GM19193 (cell line): ENCODE data around the gene RAD51B.

Experiments
- POLR2A ChIP-seq: IDR thresholded peaks from 4 replicates; pipeline ENCODE4 v1.6.1; 2011; ENCODE audit not compliant: insufficient read depth, insufficient read length; ENCODE audit errors: extremely low read depth

RAD51B gene

GRCh38 chr14:68424443-68425172 is 605.0 kb downstream of the RAD51B start:
- TF ChIP-seq POLR2A = no peak

DNA sequence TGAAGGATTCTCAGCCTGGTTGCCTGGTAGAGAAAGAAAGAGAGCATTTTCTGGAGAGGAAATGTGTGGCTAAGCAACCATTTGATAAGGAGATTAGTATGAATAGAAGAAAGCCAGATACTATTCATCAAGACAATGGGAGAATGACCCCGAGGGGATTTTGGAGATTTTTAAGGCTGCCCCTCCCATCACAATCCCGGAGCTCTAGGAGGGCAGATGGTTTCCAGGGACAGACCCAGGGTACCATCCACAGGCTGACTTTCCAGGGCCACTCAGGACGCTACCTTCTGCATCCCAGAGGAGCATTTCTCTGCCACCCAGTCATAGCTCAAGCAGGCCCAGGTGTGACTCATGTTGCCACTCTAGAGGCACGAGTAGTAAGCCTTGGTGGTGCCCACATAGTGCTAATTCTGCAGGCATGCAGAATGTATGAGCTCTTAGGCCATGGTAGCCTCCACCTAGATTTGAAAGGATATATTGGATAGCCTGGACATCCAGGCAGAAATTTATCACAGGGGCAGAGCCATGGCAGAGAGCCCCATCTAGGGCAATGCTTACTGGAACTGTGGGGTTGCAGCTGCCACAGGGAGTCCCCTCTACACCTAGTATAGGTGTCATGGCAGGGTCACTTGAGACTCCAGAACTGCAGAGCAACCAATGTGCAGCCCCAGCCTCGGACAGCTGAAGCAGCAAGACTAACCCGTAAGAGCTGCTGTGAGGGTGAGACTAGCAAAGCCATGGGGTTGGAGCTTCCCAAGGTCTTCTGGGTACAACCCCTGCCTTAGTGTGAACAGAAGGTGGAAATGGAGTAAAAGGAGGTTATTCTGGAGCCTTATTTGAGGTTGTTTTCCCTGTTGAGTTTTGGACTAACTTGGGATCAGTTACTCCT is 607.3 kb downstream of the RAD51B start:
- TF ChIP-seq POLR2A = no peak

DNA sequence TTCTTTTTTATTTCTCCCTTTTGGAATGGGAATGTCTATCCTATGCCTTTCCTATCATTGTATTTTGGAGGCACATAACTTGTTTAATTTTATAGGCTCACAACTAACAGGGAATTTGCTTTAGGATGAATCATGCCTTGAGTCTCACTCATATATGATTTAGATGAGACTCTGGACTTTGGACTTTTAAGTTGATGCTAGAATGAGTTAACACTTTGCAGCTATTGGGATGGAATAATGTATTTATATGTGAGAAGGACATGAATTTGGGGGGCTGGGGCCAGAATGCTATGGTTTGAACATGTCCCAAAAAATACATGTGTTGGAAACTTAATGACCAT is 607.9 kb downstream of the RAD51B start:
- TF ChIP-seq POLR2A = no peak

GRCh38 chr14:68439676-68440075 is 620.1 kb downstream of the RAD51B start:
- no peak for TF ChIP-seq POLR2A

GRCh38 chr14:68440820-68441219 is 621.2 kb downstream of the RAD51B start:
- no peak for TF ChIP-seq POLR2A

GRCh38 chr14:68441542-68441941 is 622.0 kb downstream of the RAD51B start:
- no peak for TF ChIP-seq POLR2A

GRCh38 chr14:68442828-68443629 is 623.5 kb downstream of the RAD51B start:
- no peak for TF ChIP-seq POLR2A

GRCh38 chr14:68444449-68445168 is 625.0 kb downstream of the RAD51B start:
- no peak for TF ChIP-seq POLR2A

DNA sequence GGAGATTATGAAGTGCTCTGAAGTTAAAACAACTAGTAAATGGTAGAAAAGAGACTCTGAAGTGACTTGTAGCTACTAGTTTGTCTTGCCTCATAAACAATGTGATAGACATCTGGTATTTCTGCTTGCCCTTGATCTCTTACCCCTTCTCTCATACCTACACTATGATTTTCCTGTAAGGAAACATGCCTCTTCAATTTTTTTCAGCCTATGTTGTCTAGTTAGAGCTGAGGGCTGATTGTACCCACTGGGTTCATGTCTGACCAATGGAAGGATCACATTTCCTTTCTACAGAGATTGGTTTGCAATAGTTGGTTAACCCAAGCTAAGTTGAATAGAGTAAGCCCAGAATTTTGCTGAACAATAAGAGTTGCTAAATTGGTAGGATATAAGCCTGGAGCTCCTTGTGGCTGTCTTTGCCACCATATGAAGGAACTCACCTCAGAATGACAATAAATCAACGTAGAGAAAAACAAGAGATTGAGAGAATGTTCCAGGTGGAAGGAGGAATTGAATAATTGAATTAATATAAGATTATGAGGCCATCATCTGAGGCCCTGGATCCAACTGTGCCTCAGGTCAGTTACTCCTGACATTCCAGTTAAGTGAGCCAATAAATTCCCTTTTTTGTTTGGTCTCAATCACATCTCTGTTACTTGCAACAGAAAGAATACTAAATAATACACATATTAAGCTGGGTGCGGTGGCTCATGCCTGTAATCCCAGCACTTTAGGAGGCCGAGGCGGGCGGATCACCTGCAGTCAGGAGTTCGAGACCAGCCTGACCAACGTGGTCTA is 626.9 kb downstream of the RAD51B start:
- TF ChIP-seq POLR2A = no peak

DNA sequence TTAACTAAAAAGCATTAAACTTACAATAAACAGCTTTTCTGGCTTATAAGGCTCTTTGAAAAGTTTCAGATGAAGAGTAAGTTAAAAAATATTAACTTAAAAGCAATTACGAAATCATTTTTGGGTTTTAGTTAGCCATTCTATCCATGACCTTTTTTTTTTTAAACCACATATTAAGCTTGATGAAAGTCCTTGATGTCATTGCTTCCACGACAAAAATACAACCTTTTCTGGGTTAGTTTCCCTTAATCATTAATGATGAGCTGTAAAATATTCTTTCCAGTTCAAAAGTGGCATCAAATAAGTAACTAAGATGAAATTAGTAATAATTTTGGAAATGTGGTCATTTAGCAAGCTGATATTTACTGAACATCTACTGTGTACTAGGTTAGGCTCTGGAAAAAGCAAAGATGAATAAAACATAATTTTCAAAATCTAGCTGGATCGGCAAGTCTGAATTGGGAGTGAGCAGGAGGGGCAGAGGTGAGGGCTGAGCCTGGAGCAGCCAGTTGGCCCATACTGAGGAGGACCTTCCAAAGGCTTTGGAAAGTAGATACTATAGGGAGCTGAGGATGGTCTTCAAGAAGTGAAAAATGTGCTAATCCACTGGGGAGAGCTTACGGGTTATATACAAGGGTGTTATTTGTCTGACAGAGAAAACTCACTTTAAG is 628.1 kb downstream of the RAD51B start:
- TF ChIP-seq POLR2A = no peak

DNA sequence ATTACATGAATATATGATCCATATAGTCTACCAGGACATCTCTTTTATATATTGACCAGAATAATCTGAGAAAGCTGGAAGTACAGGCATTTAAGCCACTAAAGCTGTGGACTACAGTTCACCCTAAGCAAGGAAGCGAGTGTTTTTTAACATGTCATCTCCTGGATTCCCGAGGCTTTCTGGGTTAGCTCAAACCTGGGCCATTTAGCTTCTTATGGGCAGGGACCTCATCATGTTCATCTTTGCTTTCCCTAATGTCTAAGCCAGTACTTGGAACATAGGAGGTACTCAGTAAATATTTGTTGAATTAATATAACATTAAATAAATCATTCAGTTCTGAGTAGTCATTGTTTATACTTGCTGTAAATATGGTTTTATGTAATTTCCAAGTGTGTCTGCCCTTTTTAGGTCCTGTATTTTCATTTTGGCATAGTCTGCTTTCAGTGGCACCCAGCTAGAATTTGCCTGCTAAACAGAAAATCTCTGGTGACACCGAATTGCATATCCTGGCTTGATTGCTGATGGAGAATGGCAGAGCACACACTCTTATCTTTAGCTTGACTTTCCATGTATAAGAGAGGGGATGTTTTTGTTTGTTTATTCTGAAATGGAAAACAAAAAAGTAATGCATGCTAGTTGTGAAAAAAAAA is 628.8 kb downstream of the RAD51B start:
- no peak for TF ChIP-seq POLR2A

- TF ChIP-seq POLR2A = no peak
Observed at GRCh38 chr14:68449561-68450181, 630.1 kb downstream of the RAD51B start.

- no peak for TF ChIP-seq POLR2A
Observed at GRCh38 chr14:68450391-68451120, 631.0 kb downstream of the RAD51B start.
